Common myeloid progenitor, CD34-positive (primary cell): Measurements from ENCODE around the gene ARHGEF28.

Experiments
- CTCF ChIA-PET: fragments of 350-600 bp; sonication (Branson Sonifier 250); formaldehyde crosslinking; loops from one replicate; lab custom pipeline; 2021; ENCODE audit warnings: antibody characterized with exemption; lab: Charles Lee
- POLR2A ChIA-PET: fragments of 350-600 bp; sonication (Branson Sonifier 250); formaldehyde crosslinking; loops from one replicate; lab custom pipeline; 2021; ENCODE audit warnings: antibody characterized with exemption; lab: Charles Lee
- DNase-seq, 3 donors: peaks; one replicate each; pipeline versions ENCODE4 v3.0.0 to v3.0.0-alpha.2; 2013
- H3K27ac ChIP-seq, 2 experiments: 1 replicate in 1 of 2; 2 replicates in 1 of 2; pipeline ENCODE4 v1.7.0; 2013; ENCODE audit warnings: inconsistent platforms in 2 of 2, low read length in 2 of 2, mild to moderate bottlenecking in 2 of 2, low read depth in 1 of 2, moderate library complexity in 1 of 2; ENCODE audit not compliant: severe bottlenecking in 2 of 2, insufficient read depth in 1 of 2, poor library complexity in 1 of 2
- H3K27me3 ChIP-seq, 5 experiments: replicated peaks in 2 of 5; 1 replicate in 3 of 5; 2 replicates in 2 of 5; pipeline versions ENCODE4 v1.6.1 to v1.7.0; 2013; ENCODE audit warnings: low read length in 4 of 5, mild to moderate bottlenecking in 2 of 5, moderate library complexity in 2 of 5, inconsistent platforms in 1 of 5; ENCODE audit not compliant: insufficient read depth in 5 of 5, control insufficient read depth in 4 of 5
- H3K36me3 ChIP-seq, 4 experiments: 1 replicate in 2 of 4; 2 replicates in 2 of 4; pipeline versions ENCODE4 v1.6.1 to v1.7.0; 2013; ENCODE audit warnings: low read length in 3 of 4, control low read depth in 1 of 4, mild to moderate bottlenecking in 1 of 4; ENCODE audit not compliant: control insufficient read depth in 4 of 4, insufficient read depth in 4 of 4
- H3K4me1 ChIP-seq, 4 experiments: 1 replicate in 3 of 4; 2 replicates in 1 of 4; pipeline versions ENCODE4 v1.6.1 to v1.7.1; 2013; ENCODE audit warnings: low read length in 3 of 4, mild to moderate bottlenecking in 3 of 4, control low read depth in 1 of 4, inconsistent platforms in 1 of 4, moderate library complexity in 1 of 4; ENCODE audit not compliant: control insufficient read depth in 4 of 4, insufficient read depth in 4 of 4; ENCODE audit errors: control extremely low read depth in 1 of 4
- H3K4me3 ChIP-seq, 7 experiments: 1 replicate in 4 of 7; 2 replicates in 3 of 7; pipeline versions ENCODE4 v1.5.1 to v1.7.0; 2013; ENCODE audit warnings: mild to moderate bottlenecking in 7 of 7, low read length in 6 of 7, moderate library complexity in 6 of 7, inconsistent platforms in 2 of 7, low read depth in 2 of 7, control low read depth in 1 of 7; ENCODE audit not compliant: insufficient read depth in 4 of 7, control insufficient read depth in 1 of 7; ENCODE audit errors: extremely low read depth in 1 of 7
- H3K9me3 ChIP-seq, 5 experiments: 1 replicate in 4 of 5; 2 replicates in 1 of 5; pipeline versions ENCODE4 v1.6.1 to v1.7.1; 2013; ENCODE audit warnings: low read length in 4 of 5, mild to moderate bottlenecking in 2 of 5, inconsistent platforms in 1 of 5, low read depth in 1 of 5, moderate library complexity in 1 of 5; ENCODE audit not compliant: control insufficient read depth in 4 of 5, insufficient read depth in 2 of 5; ENCODE audit errors: control extremely low read depth in 1 of 5
- WGBS: methylation state at CpG from one replicate; pipeline ENCODE4 v1.1.5; 2013; ENCODE audit not compliant: insufficient coverage; 5-methylcytosine and 5-hydroxymethylcytosine counted together

The ARHGEF28 gene

DNA sequence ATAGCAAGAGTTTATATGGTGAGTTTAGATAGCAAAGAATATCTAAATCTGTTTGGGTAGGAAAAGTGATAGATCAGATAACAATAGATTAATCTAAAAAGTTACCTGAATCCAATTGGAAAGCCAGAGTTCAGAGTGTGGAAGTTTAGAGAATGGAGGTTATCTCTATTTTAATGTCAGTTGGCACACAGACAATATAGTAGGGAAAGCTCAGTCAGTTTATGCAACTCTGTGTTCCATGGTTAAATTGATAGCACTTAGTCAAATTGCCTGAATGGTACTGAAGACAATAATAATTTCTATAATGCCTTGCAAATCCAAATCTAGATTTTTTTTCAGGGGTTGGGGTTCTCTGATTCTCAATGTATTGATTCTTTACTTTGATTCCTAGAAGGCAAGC is 77.0 kb downstream of the ARHGEF28 start:
- no peaks in the 10 kb centered on the region for H3K9me3 ChIP-seq
- POLR2A ChIA-PET, result no interaction called here
- CTCF ChIA-PET, result no interaction called here
- H3K27ac ChIP-seq, result no peak overlapping the region
- no peak for DNase-seq
- no peaks in the 10 kb centered on the region for H3K4me1 ChIP-seq
- no peaks in the 10 kb centered on the region for H3K27me3 ChIP-seq
- no peak overlapping the region for H3K4me3 ChIP-seq
- H3K36me3 ChIP-seq, result no peaks in the 10 kb centered on the region

DNA sequence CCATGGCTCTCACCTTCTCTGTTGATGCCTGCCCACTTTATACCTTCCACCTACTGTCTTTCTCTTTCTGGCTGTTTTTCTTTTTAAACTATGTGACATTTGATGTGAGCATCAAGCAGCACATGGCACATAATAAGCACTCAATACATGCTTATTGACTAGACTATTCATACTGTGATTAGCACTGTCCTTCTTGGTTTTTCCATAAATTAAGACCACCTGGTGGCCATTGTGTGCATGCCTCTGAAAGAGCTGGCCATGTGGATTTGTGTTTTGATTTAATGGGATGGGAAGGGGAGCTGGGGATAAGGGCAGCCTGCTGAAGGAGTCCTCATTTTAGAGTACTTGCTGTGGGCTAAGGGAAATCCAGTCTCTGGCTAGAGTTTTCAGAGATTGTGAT is 79.4 kb downstream of the ARHGEF28 start:
- H3K27ac ChIP-seq, result no peak overlapping the region
- no peak for DNase-seq

DNA sequence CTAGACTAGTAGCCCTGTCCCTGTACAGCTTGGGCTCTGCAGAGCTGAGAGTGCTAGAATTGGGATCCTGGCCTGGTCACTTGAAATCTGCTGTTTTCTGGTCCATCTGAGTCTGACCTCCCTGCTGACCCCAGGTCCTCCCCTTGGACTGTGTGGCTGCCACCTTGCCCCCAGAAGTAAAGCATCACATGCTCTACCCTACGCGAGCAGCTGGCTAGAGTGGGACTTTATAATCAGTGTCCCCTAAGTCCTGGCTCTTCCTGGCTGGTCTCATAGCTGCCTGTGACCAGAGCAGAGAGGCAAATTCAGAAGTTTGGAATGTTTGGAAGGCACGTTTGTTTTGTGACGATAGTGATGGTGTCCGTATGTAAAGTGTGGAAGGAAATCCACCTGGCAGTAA is 81.0 kb downstream of the ARHGEF28 start:
- Histone ChIP-seq H3K9me3 (peaks cover 0 to 11% (median 4%) of the 10 kb centered on the region in 5 experiments), H3K36me3 (no peaks in the 10 kb centered on the region), H3K27me3 (no peaks in the 10 kb centered on the region), H3K27ac (no peak overlapping the region), H3K4me3 (no peak overlapping the region), H3K4me1 (no peaks in the 10 kb centered on the region)
- ChIA-PET POLR2A (interaction anchor here (0.6 kb wide), 1 partner anchor 9 kb away, joined by 3 read pairs; no protein-coding TSS in a partner anchor), CTCF (interaction anchor here (0.6 to 3.2 kb wide), 4 partner anchors 10 to 93 kb away, joined by 3 to 16 read pairs (median 4); no protein-coding TSS in a partner anchor)
- no peak for DNase-seq
- 97% methylated on average over 3 of the region's 5 CpGs for WGBS

More for the DNA sequence above, 79.4 kb downstream of the ARHGEF28 start:
- H3K27me3 ChIP-seq, result no peaks in the 10 kb centered on the region
- H3K4me3 ChIP-seq, result no peak overlapping the region
- CTCF ChIA-PET, result interaction anchor here (3.2 kb wide), 1 partner anchor 11 kb away, joined by 16 read pairs; no protein-coding TSS in a partner anchor
- peaks cover 0 to 8% (median 3%) of the 10 kb centered on the region in 5 experiments for H3K9me3 ChIP-seq
- H3K36me3 ChIP-seq, result no peaks in the 10 kb centered on the region
- H3K4me1 ChIP-seq, result no peaks in the 10 kb centered on the region
- POLR2A ChIA-PET, result no interaction called here

DNA sequence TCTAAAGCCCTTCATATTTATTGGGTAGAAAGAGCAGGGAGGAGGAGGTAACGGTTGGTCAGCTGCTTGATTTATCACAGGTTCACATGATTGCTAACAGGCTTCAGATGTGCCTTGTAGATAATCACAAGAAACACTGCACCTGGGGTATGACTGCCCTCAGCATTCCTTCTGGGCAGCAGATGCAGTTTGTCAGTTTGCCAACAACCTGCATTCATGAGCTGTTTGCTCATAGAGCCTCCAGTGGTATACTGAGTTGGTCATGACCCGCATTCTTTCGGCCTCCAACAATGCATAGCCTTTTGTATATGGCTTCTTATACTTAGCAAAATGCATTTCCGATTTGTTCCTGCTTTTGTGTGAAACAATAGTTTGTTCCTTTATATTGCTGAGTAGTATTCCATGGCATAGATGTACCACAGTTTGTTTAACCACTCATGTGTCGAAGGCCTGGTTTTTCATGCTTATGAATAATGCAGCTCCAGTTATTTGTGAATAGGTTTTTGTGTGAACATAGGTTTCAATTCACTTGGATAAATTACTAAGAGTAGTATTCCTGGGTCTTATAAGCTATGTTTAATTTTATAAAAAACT is 83.6 kb downstream of the ARHGEF28 start:
- peaks cover 0 to 11% (median 4%) of the 10 kb centered on the region in 5 experiments for H3K9me3 ChIP-seq
- 96% methylated on average over 3 of the region's 5 CpGs for WGBS
- H3K27ac ChIP-seq, result no peak overlapping the region
- no peak for DNase-seq
- no peaks in the 10 kb centered on the region for H3K27me3 ChIP-seq
- no peak overlapping the region for H3K4me3 ChIP-seq
- no peaks in the 10 kb centered on the region for H3K4me1 ChIP-seq
- ChIA-PET POLR2A (no interaction called here), CTCF (interaction anchor here (0.9 to 1.4 kb wide), 2 partner anchors 11 to 16 kb away, joined by 4 to 6 read pairs; no protein-coding TSS in a partner anchor)
- no peaks in the 10 kb centered on the region for H3K36me3 ChIP-seq

DNA sequence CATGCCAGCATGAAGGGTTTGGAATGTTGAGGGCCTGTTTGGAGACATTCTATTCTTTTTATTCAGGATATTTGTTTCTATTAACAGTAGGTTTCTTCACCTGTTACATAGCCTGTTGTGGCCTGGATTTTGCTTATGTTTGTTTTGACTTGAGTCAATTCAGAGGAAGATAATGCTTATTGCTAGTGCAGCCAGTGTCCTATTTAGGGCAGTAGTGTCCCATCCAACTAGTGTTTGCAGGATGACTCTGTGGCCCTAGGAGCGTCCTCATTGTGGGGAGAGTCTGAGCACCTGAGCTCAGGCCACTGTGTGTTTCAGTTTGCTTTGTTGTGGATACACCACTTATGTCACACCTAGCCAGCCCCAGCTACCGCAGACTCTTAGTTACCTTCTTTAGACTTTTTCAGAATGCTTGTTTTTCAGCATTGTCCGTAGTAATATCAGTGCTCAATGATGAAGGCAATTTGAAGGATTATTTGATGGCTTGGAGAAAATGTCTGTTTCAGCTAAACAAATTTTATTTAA is 90.3 kb downstream of the ARHGEF28 start:
- Histone ChIP-seq H3K27ac (no peak overlapping the region), H3K9me3 (no peaks in the 10 kb centered on the region), H3K4me3 (no peak overlapping the region), H3K27me3 (peaks cover 0 to 1% (median 0%) of the 10 kb centered on the region in 5 experiments), H3K36me3 (no peaks in the 10 kb centered on the region), H3K4me1 (no peaks in the 10 kb centered on the region)
- POLR2A ChIA-PET, result no interaction called here
- no CpG with 5 or more reads among the region's 3 CpGs for WGBS
- no peak for DNase-seq
- CTCF ChIA-PET, result interaction anchor here (1.4 to 1.5 kb wide), 2 partner anchors 9 to 24 kb away, joined by 5 read pairs; no protein-coding TSS in a partner anchor

DNA sequence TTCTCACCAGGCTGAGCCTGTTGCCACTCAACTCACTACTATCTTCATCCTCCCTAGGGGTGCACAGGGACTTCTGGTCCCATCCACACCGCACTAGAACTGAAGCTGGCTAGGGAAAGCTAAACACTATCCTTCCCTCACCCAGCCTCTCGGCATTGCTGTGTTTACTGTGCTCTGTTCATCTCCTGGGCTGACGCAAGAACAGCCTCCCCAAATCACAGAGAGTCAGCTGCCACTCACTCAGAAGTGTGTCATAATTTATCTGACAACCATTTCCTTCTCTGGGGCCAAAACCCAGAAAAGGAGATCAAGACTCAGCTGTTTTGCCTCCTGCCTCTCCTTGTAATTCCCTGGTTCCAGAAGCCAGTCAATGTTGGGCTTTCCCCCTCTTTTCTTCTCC is 92.8 kb downstream of the ARHGEF28 start:
- 100% methylated on average over 2 of the region's 3 CpGs for WGBS
- ChIA-PET POLR2A (no interaction called here), CTCF (interaction anchor here (0.6 kb wide), 1 partner anchor 37 kb away, joined by 3 read pairs; no protein-coding TSS in a partner anchor)
- H3K36me3 ChIP-seq, result no peaks in the 10 kb centered on the region
- no peak overlapping the region for H3K27ac ChIP-seq
- peaks cover 0 to 1% (median 0%) of the 10 kb centered on the region in 5 experiments for H3K27me3 ChIP-seq
- no peaks in the 10 kb centered on the region for H3K9me3 ChIP-seq
- no peaks in the 10 kb centered on the region for H3K4me1 ChIP-seq
- no peak for DNase-seq
- H3K4me3 ChIP-seq, result no peak overlapping the region

DNA sequence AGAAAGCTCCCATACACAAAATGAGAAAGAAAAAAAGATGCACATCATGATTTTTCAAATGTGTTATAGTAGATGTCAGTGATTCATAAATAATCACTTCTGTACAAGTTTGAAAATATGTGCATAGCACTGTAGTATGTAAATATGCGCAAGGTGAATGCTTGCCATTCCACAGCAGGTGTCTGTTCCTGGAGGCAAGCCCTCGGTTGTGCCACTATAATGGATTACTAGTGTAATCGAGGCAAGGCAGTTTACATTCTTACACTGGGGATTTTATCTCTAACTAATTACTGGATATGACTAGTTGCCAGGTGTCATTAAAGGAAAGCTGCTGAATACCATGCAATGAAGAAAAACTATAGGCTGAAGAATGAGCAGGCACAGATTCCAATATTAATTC is 93.6 kb downstream of the ARHGEF28 start:
- Histone ChIP-seq H3K27ac (no peak overlapping the region), H3K9me3 (no peaks in the 10 kb centered on the region), H3K36me3 (no peaks in the 10 kb centered on the region), H3K4me1 (no peaks in the 10 kb centered on the region), H3K4me3 (no peak overlapping the region), H3K27me3 (peaks cover 0 to 1% (median 0%) of the 10 kb centered on the region in 5 experiments)
- CTCF ChIA-PET, result interaction anchor here (0.6 kb wide), 1 partner anchor 36 kb away, joined by 3 read pairs; no protein-coding TSS in a partner anchor
- POLR2A ChIA-PET, result no interaction called here
- WGBS, result no CpG with 5 or more reads among the region's 3 CpGs
- no peak for DNase-seq
